WI38 (cell line): ENCODE measurements around the gene USP48.

Experiments
- H3K4me3 ChIP-seq: 2 replicates; pipeline ENCODE4 v1.5.1; 2011; ENCODE audit warnings: low read depth, mild to moderate bottlenecking, control low read depth, low read length
- CTCF ChIP-seq: IDR thresholded peaks from 2 replicates; pipeline ENCODE4 v1.5.1; 2012; ENCODE audit warnings: low read depth, mild to moderate bottlenecking, control low read depth, low read length

The USP48 gene

GRCh38 chr1:21752186-21752585 lies 30.8 kb downstream of the USP48 start:
- no peak overlapping the region for H3K4me3 ChIP-seq
- no peak for TF ChIP-seq CTCF

GRCh38 chr1:21751281-21751680 lies 31.7 kb downstream of the USP48 start:
- no peak for TF ChIP-seq CTCF
- H3K4me3 ChIP-seq = no peak overlapping the region

- H3K4me3 ChIP-seq = no peak overlapping the region
- TF ChIP-seq CTCF = no peak
Observed at GRCh38 chr1:21750841-21751240, 32.1 kb downstream of the USP48 start.

GRCh38 chr1:21749859-21750468 lies 33.0 kb downstream of the USP48 start:
- TF ChIP-seq CTCF = no peak

GRCh38 chr1:21749109-21749508 lies 33.8 kb downstream of the USP48 start:
- no peak overlapping the region for H3K4me3 ChIP-seq
- TF ChIP-seq CTCF = no peak

More at GRCh38 chr1:21749859-21750468, 33.0 kb downstream of the USP48 start:
- no peak overlapping the region for H3K4me3 ChIP-seq

GRCh38 chr1:21743476-21743875 lies 39.5 kb downstream of the USP48 start:
- no peak for TF ChIP-seq CTCF
- H3K4me3 ChIP-seq = no peak overlapping the region

- H3K4me3 ChIP-seq = no peak overlapping the region
- no peak for TF ChIP-seq CTCF
Observed at GRCh38 chr1:21742578-21742977, 40.4 kb downstream of the USP48 start.
